ENCODE data around the gene SLC9A8. TPM values are rescaled to one million over a fixed set of nuclear protein-coding genes. Genes with fewer than 3 reads are reported as not detected.
"Not testable (repeated sequence)": the region's sequence is repeated elsewhere in the genome, so short reads cannot be mapped to it uniquely, and the experiment has no call there.

SLC9A8 gene
- total RNA-seq, 1 donor from 2014 or later = 65.7 TPM

DNA sequence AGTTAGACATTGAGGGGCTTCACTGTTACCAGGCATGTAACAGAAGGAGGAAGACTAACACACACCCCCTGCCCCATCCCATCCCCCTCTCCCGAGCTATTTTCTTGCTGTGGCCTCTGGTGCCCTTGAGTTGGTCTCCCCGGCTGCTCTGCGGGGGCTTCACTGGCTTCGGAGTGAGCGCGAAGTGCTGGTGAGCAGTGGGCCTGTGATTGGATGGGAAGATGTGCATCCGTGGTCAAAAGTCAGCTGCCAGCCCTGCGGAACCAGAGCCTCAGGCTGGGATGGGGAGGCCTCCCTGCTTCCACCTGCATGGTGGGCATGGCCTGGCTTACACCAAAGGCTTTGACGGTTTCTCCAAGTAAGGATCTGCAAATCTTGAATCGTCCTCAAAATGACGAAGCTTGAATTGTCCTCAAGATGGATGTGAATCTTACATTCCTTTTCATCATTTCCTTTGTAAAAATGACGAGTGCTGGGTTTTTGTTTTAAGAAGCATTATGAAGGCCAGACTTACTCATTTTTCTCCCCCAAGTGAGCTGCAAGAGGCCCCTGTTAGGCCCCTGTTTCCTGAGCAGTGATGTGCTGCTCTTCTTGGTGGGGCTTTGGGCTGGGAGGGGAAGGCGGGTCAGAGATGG, 79.0 kb downstream of the SLC9A8 start:
- DNase-seq (no peak), ATAC-seq (ENCODE audit: low read depth) (no peak)
- ChIA-PET POLR2A (no interaction called here), CTCF (interaction anchor here (1.0 kb wide), 2 partner anchors 42 to 350 kb away, joined by 3 to 7 read pairs; no protein-coding TSS in a partner anchor)
- H3K27me3 Mint-ChIP-seq = no peaks in the 10 kb centered on the region
- TF ChIP-seq, protein P1, sequence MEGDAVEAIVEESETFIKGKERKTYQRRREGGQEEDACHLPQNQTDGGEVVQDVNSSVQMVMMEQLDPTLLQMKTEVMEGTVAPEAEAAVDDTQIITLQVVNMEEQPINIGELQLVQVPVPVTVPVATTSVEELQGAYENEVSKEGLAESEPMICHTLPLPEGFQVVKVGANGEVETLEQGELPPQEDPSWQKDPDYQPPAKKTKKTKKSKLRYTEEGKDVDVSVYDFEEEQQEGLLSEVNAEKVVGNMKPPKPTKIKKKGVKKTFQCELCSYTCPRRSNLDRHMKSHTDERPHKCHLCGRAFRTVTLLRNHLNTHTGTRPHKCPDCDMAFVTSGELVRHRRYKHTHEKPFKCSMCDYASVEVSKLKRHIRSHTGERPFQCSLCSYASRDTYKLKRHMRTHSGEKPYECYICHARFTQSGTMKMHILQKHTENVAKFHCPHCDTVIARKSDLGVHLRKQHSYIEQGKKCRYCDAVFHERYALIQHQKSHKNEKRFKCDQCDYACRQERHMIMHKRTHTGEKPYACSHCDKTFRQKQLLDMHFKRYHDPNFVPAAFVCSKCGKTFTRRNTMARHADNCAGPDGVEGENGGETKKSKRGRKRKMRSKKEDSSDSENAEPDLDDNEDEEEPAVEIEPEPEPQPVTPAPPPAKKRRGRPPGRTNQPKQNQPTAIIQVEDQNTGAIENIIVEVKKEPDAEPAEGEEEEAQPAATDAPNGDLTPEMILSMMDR (IDR thresholded peaks at IDR 0.05) = no peak
- H3K4me1 Mint-ChIP-seq = peaks cover 18% of the 10 kb centered on the region
- H3K27ac Mint-ChIP-seq = no peak overlapping the region
- no peaks in the 10 kb centered on the region for H3K9me3 Mint-ChIP-seq
- intact Hi-C loops (cut with micrococcal nuclease) = no loop called here
- peaks cover 48% of the 10 kb centered on the region for H3K36me3 Mint-ChIP-seq (ENCODE audit: low read depth)
- H3K4me3 Mint-ChIP-seq = no peak overlapping the region

DNA sequence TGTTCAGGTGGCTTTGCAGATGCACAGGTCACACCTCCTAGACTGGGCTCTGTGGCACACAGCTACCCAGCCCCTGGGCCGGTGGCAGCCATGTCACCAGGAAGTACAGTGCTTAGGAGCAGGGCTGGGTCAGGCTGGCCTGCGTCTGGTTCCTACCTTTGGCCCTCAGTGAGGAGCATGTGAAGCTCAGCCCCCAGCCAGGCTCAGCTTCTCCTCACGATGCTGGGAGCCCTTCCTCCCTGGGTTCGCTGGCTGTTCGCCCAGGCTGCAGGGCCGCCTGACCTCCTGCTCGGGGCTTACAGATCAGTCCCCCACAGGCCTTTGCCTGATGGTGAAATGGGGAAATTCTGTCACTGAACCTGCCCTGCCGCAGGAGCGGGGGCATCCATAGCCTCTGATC, 79.6 kb downstream of the SLC9A8 start:
- peaks cover 41% of the 10 kb centered on the region for H3K36me3 Mint-ChIP-seq (ENCODE audit: low read depth)
- ChIA-PET CTCF (interaction anchor here (1.3 kb wide), 1 partner anchor 283 kb away, joined by 3 read pairs; no protein-coding TSS in a partner anchor), POLR2A (interaction anchor here (0.9 kb wide), 1 partner anchor 22 kb away, joined by 3 read pairs; no protein-coding TSS in a partner anchor)
- peaks cover 18% of the 10 kb centered on the region for H3K4me1 Mint-ChIP-seq
- H3K27ac Mint-ChIP-seq = no peak overlapping the region
- no peaks in the 10 kb centered on the region for H3K9me3 Mint-ChIP-seq
- no peak overlapping the region for H3K4me3 Mint-ChIP-seq
- TF ChIP-seq, protein P1 (IDR thresholded peaks at IDR 0.05) = no peak
- ATAC-seq (ENCODE audit: low read depth) (no peak), DNase-seq (no peak)
- intact Hi-C loops (cut with micrococcal nuclease) = no loop called here
- H3K27me3 Mint-ChIP-seq = no peaks in the 10 kb centered on the region

DNA sequence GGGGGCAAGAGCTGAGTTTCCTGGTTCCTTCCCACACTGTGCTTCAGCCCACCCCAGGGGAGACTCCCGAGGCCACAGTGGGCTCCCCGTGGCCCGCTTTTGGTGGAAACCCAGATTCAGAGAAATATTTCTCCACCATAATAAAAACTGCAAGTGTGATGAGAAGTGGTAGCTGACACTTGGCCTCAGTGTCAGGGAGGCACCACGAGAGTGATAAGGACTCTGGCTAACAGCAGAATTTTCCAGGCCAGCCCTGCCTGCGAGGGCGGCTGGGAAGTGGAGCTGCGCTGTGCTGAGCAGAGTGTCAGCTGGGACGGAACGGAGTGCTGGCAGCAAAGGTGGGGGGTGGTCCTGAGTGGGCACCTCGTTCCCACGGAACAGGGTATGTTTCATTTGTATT, 80.2 kb downstream of the SLC9A8 start:
- no peak overlapping the region for H3K27ac Mint-ChIP-seq

DNA sequence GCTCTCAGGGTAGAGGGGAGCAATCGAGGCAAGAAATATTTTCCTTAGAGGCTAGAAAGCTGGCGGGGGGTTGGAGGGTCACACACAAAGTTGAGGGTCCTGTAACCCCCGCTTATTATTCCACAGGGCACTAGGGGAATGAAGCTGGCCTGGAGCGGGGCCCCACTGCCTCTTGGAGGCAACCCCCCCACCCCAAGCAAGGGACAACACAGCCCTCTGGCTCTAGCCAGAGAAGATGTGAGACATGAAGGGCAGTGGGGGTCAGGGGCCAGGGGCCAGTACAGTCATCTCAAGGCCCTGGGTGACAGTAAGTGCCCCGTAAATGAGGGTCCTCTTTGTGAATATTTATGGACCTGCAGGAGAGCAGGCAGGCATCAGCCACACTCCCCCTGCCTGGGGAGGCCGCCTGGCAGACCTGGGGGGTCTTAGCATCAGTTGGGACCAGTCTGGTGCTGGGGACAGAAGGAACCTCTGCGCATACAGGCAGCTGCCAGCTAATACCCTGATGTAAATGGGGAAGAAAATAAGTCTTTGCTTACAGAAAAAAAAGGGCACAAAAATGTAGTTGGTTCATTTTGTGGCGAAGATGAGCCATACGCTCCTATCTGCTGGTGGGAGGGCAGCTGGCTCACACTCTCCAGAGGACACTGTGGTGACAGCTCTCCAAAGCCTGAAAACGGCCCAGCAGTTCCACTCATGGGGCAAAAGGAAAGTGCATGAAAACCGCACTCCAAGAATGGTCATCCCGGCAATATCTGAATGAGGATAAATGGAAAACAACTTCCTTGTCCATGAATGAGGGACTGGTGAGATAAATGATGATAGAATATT, 80.8 kb downstream of the SLC9A8 start:
- CTCF ChIA-PET = interaction anchor here (1.3 kb wide), 1 partner anchor 284 kb away, joined by 3 read pairs; no protein-coding TSS in a partner anchor
- ATAC-seq (ENCODE audit: low read depth) (no peak), DNase-seq (no peak)
- intact Hi-C loops (cut with micrococcal nuclease) = no loop called here
- Mint-ChIP-seq H3K4me3 (peak overlapping the region; percentile 1), H3K9me3 (no peaks in the 10 kb centered on the region), H3K27me3 (no peaks in the 10 kb centered on the region), H3K36me3 (ENCODE audit: low read depth) (peaks cover 29% of the 10 kb centered on the region), H3K4me1 (peaks cover 16% of the 10 kb centered on the region), H3K27ac (no peak overlapping the region)
- TF ChIP-seq, protein P1 (IDR thresholded peaks at IDR 0.05) = no peak
- POLR2A ChIA-PET = interaction anchor here (1.0 kb wide), 1 partner anchor 43 kb away, joined by 3 read pairs; the partner anchor contains the start of gene RNF114

More for the DNA sequence above, 80.2 kb downstream of the SLC9A8 start:
- ChIA-PET POLR2A (interaction anchor here (0.9 kb wide), 1 partner anchor 22 kb away, joined by 3 read pairs; no protein-coding TSS in a partner anchor), CTCF (interaction anchor here (1.3 kb wide), 1 partner anchor 283 kb away, joined by 3 read pairs; no protein-coding TSS in a partner anchor)
- peaks cover 35% of the 10 kb centered on the region for H3K36me3 Mint-ChIP-seq (ENCODE audit: low read depth)
- no peak for DNase-seq
- H3K4me1 Mint-ChIP-seq = peaks cover 18% of the 10 kb centered on the region
- no peak for ATAC-seq (ENCODE audit: low read depth)
- intact Hi-C loops (cut with micrococcal nuclease) = no loop called here
- H3K9me3 Mint-ChIP-seq = no peaks in the 10 kb centered on the region
- no peak overlapping the region for H3K4me3 Mint-ChIP-seq
- H3K27me3 Mint-ChIP-seq = no peaks in the 10 kb centered on the region
- TF ChIP-seq, protein P1 (IDR thresholded peaks at IDR 0.05) = no peak

DNA sequence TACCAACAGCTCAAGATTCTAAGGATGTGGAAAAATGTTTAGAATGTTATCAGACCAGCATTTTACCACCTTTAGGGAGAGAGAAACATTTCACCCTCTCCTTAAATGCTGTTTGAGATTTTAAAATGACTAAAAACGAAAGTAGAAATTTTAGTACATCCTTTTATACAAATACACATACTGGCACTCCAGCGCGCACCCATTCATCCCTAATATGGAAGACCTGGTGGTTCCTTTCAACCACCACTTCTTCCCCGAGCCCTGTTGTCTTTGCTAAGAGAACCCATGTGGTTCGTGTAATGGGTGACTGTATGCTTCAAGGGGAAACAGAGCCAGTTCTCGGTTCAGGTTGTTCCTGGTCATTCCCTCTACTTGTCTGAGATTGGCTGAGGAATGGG, 81.4 kb downstream of the SLC9A8 start:
- TF ChIP-seq, protein P1 (IDR thresholded peaks at IDR 0.05) = no peak
- peak overlapping the region; percentile 19 for H3K4me3 Mint-ChIP-seq
- no peaks in the 10 kb centered on the region for H3K9me3 Mint-ChIP-seq
- intact Hi-C loops (cut with micrococcal nuclease) = no loop called here
- H3K36me3 Mint-ChIP-seq (ENCODE audit: low read depth) = peaks cover 23% of the 10 kb centered on the region
- no peaks in the 10 kb centered on the region for H3K27me3 Mint-ChIP-seq
- POLR2A ChIA-PET = interaction anchor here (1.0 kb wide), 1 partner anchor 42 kb away, joined by 3 read pairs; the partner anchor contains the start of gene RNF114
- DNase-seq = no peak
- peak; percentile 54 for ATAC-seq (ENCODE audit: low read depth)
- no peak overlapping the region for H3K27ac Mint-ChIP-seq
- CTCF ChIA-PET = no interaction called here
- H3K4me1 Mint-ChIP-seq = peaks cover 12% of the 10 kb centered on the region

DNA sequence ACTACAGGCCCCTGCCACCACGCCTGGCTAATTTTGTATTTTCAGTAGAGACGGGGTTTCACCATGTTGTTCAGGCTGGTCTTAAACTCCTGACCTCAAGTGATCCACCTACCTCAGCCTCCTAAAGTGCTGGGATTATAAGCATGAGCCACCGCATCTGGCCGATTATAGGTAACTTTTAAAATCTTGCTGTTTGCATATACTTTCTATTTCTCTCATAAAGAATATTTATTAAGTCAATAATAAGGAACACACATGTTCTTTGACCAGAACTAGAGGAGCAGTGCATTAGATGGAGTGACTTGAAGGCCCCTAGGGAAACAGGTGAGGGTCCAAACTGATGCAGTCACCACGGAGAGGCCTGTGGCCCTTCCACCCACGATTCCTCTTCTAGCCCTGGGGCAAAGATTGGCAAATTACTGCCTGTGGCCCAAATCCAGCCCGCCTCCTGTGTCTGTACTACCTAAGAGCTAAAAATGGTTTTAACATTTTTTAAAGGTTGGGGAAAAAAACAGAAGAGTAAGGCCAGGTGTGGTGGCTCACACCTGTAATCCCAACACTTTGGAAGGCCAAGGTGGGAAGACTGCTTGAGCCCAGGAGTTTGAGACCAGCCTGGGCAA, 83.0 kb downstream of the SLC9A8 start:
- H3K36me3 Mint-ChIP-seq (ENCODE audit: low read depth); H3K27ac Mint-ChIP-seq; H3K9me3 Mint-ChIP-seq; ATAC-seq (ENCODE audit: low read depth); intact Hi-C loops (cut with micrococcal nuclease); CTCF ChIA-PET; H3K27me3 Mint-ChIP-seq; DNase-seq; H3K4me3 Mint-ChIP-seq; POLR2A ChIA-PET: not testable (repeated sequence)
- peaks cover 12% of the 10 kb centered on the region for H3K4me1 Mint-ChIP-seq

Measured in activated B cell treated with CpG ODN at 0.5 μM for 24 hours (primary cell).